ENCODE data around the gene RIPK4. TPM values are rescaled to one million over a fixed set of nuclear protein-coding genes. Genes with fewer than 3 reads are reported as not detected.

Gene RIPK4
- total and polyA plus RNA-seq, 2 donors (not counting 1 experiment from before 2014, with no cell fraction given): not detected

GRCh38 chr21:41770901-41771624 is 4.2 kb upstream of the RIPK4 start:
- H3K9me3 ChIP-seq (ENCODE audit: control extremely low read depth in 1 of 3, control insufficient read depth in 2 of 3, insufficient read depth in 1 of 3, low read length in 2 of 3): peaks cover 0 to 18% (median 0%) of the 10 kb centered on the region in 3 donors
- no peak overlapping the region for H3K4me3 Mint-ChIP-seq
- no peak overlapping the region for H3K4me3 ChIP-seq (ENCODE audit: control extremely low read depth in 1 of 5, extremely low read depth in 1 of 5, insufficient read depth in 1 of 5, low read depth in 2 of 5, low read length in 4 of 5)
- CTCF ChIA-PET: no interaction called here
- POLR2A ChIA-PET: no interaction called here
- no peak overlapping the region for H2AFZ ChIP-seq (ENCODE audit: insufficient read depth, low read depth, low read length, poor library complexity, severe bottlenecking)
- intact Hi-C loops (cut with micrococcal nuclease): no loop called here
- WGBS (ENCODE audit: insufficient coverage): 85% methylated on average over 14 of the region's 14 CpGs
- H3K27me3 ChIP-seq (replicated peaks in 1 of 4; ENCODE audit: control extremely low read depth in 1 of 4, control insufficient read depth in 3 of 4, insufficient read depth in 4 of 4, low read length in 3 of 4): peaks cover 0 to 73% (median 26%) of the 10 kb centered on the region in 4 experiments
- H3K4me1 ChIP-seq (ENCODE audit: control insufficient read depth in 2 of 2, insufficient read depth in 2 of 2, low read length in 2 of 2): peaks cover 28 to 31% of the 10 kb centered on the region in 2 donors
- DNase-seq (no peak), ATAC-seq (ENCODE audit: low read depth) (no peak)
- H3K27ac Mint-ChIP-seq: no peak overlapping the region
- no peaks in the 10 kb centered on the region for H3K36me3 ChIP-seq (replicated peaks in 1 of 2; ENCODE audit: control extremely low read depth in 1 of 2, control insufficient read depth in 1 of 2, extremely low read depth in 1 of 2, insufficient read depth in 2 of 2, low read length in 1 of 2)
- no peak overlapping the region for H3K9ac ChIP-seq (ENCODE audit: low read length)
- no peaks in the 10 kb centered on the region for H4K20me1 ChIP-seq (ENCODE audit: control insufficient read depth, insufficient read depth, low read length, poor library complexity, severe bottlenecking)
- no peaks in the 10 kb centered on the region for H3K79me2 ChIP-seq (ENCODE audit: control insufficient read depth, insufficient read depth, low read length)
- H3K27me3 Mint-ChIP-seq: peaks cover 82% of the 10 kb centered on the region
- TF ChIP-seq CTCF (IDR thresholded peaks at IDR 0.05) (no peak), EZH2 (IDR thresholded peaks at IDR 0.05; ENCODE audit: borderline replicate concordance, insufficient read depth, low read depth, low read length, poor library complexity, severe bottlenecking) (no peak)
- H3K4me1 Mint-ChIP-seq: peaks cover 24% of the 10 kb centered on the region
- H3K9me3 Mint-ChIP-seq (ENCODE audit: insufficient read depth): no peaks in the 10 kb centered on the region
- H3K27ac ChIP-seq (ENCODE audit: low read length in 2 of 2): no peak overlapping the region
- H3K4me2 ChIP-seq (replicated peaks; ENCODE audit: low read depth, low read length, poor library complexity, severe bottlenecking): no peak overlapping the region

GRCh38 chr21:41769933-41770332 is 3.1 kb upstream of the RIPK4 start:
- H3K9ac ChIP-seq (ENCODE audit: low read length): no peak overlapping the region
- H4K20me1 ChIP-seq (ENCODE audit: control insufficient read depth, insufficient read depth, low read length, poor library complexity, severe bottlenecking): no peaks in the 10 kb centered on the region
- H3K4me2 ChIP-seq (replicated peaks; ENCODE audit: low read depth, low read length, poor library complexity, severe bottlenecking): no peak overlapping the region

More at GRCh38 chr21:41769933-41770332, 3.1 kb upstream of the RIPK4 start:
- peak overlapping the region; percentile 23 for H3K4me3 Mint-ChIP-seq
- peaks cover 0 to 71% (median 30%) of the 10 kb centered on the region in 4 experiments for H3K27me3 ChIP-seq (replicated peaks in 1 of 4; ENCODE audit: control extremely low read depth in 1 of 4, control insufficient read depth in 3 of 4, insufficient read depth in 4 of 4, low read length in 3 of 4)
- no peaks in the 10 kb centered on the region for H3K79me2 ChIP-seq (ENCODE audit: control insufficient read depth, insufficient read depth, low read length)
- TF ChIP-seq CTCF (IDR thresholded peaks at IDR 0.05) (no peak), EZH2 (IDR thresholded peaks at IDR 0.05; ENCODE audit: borderline replicate concordance, insufficient read depth, low read depth, low read length, poor library complexity, severe bottlenecking) (no peak)
- intact Hi-C loops (cut with micrococcal nuclease): no loop called here
- peaks cover 28 to 33% of the 10 kb centered on the region in 2 donors for H3K4me1 ChIP-seq (ENCODE audit: control insufficient read depth in 2 of 2, insufficient read depth in 2 of 2, low read length in 2 of 2)
- H3K4me1 Mint-ChIP-seq: peaks cover 24% of the 10 kb centered on the region
- no peak overlapping the region for H3K4me3 ChIP-seq (ENCODE audit: control extremely low read depth in 1 of 5, extremely low read depth in 1 of 5, insufficient read depth in 1 of 5, low read depth in 2 of 5, low read length in 4 of 5)
- no peak for DNase-seq
- H3K9me3 Mint-ChIP-seq (ENCODE audit: insufficient read depth): no peaks in the 10 kb centered on the region
- ChIA-PET CTCF (no interaction called here), POLR2A (no interaction called here)
- 89% methylated on average over 3 of the region's 5 CpGs for WGBS (ENCODE audit: insufficient coverage)
- H3K27ac Mint-ChIP-seq: no peak overlapping the region
- no peak overlapping the region for H2AFZ ChIP-seq (ENCODE audit: insufficient read depth, low read depth, low read length, poor library complexity, severe bottlenecking)
- peaks cover 0 to 21% (median 0%) of the 10 kb centered on the region in 3 donors for H3K9me3 ChIP-seq (ENCODE audit: control extremely low read depth in 1 of 3, control insufficient read depth in 2 of 3, insufficient read depth in 1 of 3, low read length in 2 of 3)
- no peak overlapping the region for H3K27ac ChIP-seq (ENCODE audit: low read length in 2 of 2)
- peaks cover 83% of the 10 kb centered on the region for H3K27me3 Mint-ChIP-seq
- no peaks in the 10 kb centered on the region for H3K36me3 ChIP-seq (replicated peaks in 1 of 2; ENCODE audit: control extremely low read depth in 1 of 2, control insufficient read depth in 1 of 2, extremely low read depth in 1 of 2, insufficient read depth in 2 of 2, low read length in 1 of 2)
- ATAC-seq (ENCODE audit: low read depth): no peak

All from B cell (primary cell).